ENCODE results near the gene WWOX. TPM values are rescaled to one million over a fixed set of nuclear protein-coding genes. Genes with fewer than 3 reads are reported as not detected.
A peak's percentile ranks its signal among the peaks of the same experiment; 100 is the strongest.

The WWOX gene
- total and polyA plus RNA-seq, 3 donors from 2014 or later: 20.6 to 76.7 (median 64.1) TPM

GRCh38 chr16:78792952-78793351 lies 693.5 kb downstream of the WWOX start:
- no peaks in the 10 kb centered on the region for H3K27me3 ChIP-seq
- no peaks in the 10 kb centered on the region for H3K9me3 ChIP-seq
- DNase-seq: no peak
- TF ChIP-seq POLR2A (IDR thresholded peaks at IDR 0.05): no peak
- TF ChIP-seq CTCF (IDR thresholded peaks at IDR 0.05): no peak
- no peak overlapping the region for H3K27ac ChIP-seq
- intact Hi-C loops (cut with DNase I; ENCODE audit: low total_unique reads): no loop called here
- 98% methylated on average over 5 of the region's 5 CpGs for WGBS, 2 donors
- H3K4me3 ChIP-seq: no peak overlapping the region
- H3K4me1 ChIP-seq: peaks cover 7% of the 10 kb centered on the region
- no peaks in the 10 kb centered on the region for H3K36me3 ChIP-seq (ENCODE audit: low read depth, missing control alignments)

- intact Hi-C loops (cut with DNase I; ENCODE audit: low total_unique reads): no loop called here
- Histone ChIP-seq H3K27ac (no peak overlapping the region), H3K36me3 (ENCODE audit: low read depth, missing control alignments) (no peaks in the 10 kb centered on the region), H3K4me3 (no peak overlapping the region), H3K9me3 (no peaks in the 10 kb centered on the region), H3K4me1 (peaks cover 7% of the 10 kb centered on the region), H3K27me3 (no peaks in the 10 kb centered on the region)
- no peak for DNase-seq
- TF ChIP-seq POLR2A (IDR thresholded peaks at IDR 0.05) (no peak), CTCF (IDR thresholded peaks at IDR 0.05) (no peak)
- 88 to 91% methylated on average over 6 of the region's 6 CpGs for WGBS, 2 donors
These were observed 695.3 kb downstream of the WWOX start for GRCh38 chr16:78794581-78795250.

DNA sequence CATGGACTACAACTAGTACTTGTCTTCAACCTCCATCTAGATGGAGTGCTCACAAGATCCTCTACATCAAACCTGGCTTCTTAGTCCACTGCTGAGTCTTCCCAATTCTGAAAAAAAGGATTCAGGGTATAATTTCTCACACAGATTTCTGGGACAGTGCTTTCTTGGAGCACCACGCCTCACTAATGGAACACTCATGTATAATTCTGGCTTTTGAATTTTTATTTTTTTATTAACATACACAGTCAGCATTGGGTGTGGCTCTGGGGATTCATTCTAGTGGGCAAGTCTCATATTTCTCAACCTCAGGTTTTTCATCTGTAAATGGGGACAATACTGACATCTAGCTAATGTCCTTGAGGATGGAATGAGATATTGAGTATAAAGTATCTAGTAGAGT lies 696.0 kb downstream of the WWOX start:
- WGBS, 2 donors: 95 to 98% methylated on average over 1 of the region's 1 CpG
- TF ChIP-seq CTCF (IDR thresholded peaks at IDR 0.05) (no peak), POLR2A (IDR thresholded peaks at IDR 0.05) (no peak)
- Histone ChIP-seq H3K4me3 (no peak overlapping the region), H3K36me3 (ENCODE audit: low read depth, missing control alignments) (no peaks in the 10 kb centered on the region), H3K27ac (no peak overlapping the region), H3K9me3 (no peaks in the 10 kb centered on the region), H3K4me1 (peaks cover 7% of the 10 kb centered on the region), H3K27me3 (no peaks in the 10 kb centered on the region)
- DNase-seq: no peak
- intact Hi-C loops (cut with DNase I; ENCODE audit: low total_unique reads): no loop called here

GRCh38 chr16:78796221-78796866 lies 696.9 kb downstream of the WWOX start:
- peaks cover 7% of the 10 kb centered on the region for H3K4me1 ChIP-seq
- H3K9me3 ChIP-seq: no peaks in the 10 kb centered on the region
- H3K27me3 ChIP-seq: no peaks in the 10 kb centered on the region
- peak overlapping the region in 1 of 2 donors; percentile 2 for H3K4me3 ChIP-seq
- no peak for TF ChIP-seq CTCF (IDR thresholded peaks at IDR 0.05)
- TF ChIP-seq POLR2A (IDR thresholded peaks at IDR 0.05): no peak
- peak overlapping the region in 1 of 2 donors; percentile 60 for H3K27ac ChIP-seq
- H3K36me3 ChIP-seq (ENCODE audit: low read depth, missing control alignments): no peaks in the 10 kb centered on the region
- intact Hi-C loops (cut with DNase I; ENCODE audit: low total_unique reads): no loop called here
- WGBS, 2 donors: 29 to 31% methylated on average over 3 of the region's 3 CpGs
- peak; percentile 90 for DNase-seq
